HG03139 (cell line): ENCODE data around the gene ITIH5.

Experiments
- ATAC-seq: cut with Tn5 transposase; IDR thresholded peaks from one replicate; pipeline ENCODE4 v1.9.1; 2021; ENCODE audit not compliant: unreplicated experiment

ITIH5 gene

GRCh38 chr10:7587865-7588188 is 78.9 kb downstream of the ITIH5 start:
- ATAC-seq = no peak

- ATAC-seq = no peak
Measured at GRCh38 chr10:7587168-7587864, 79.5 kb downstream of the ITIH5 start.

DNA sequence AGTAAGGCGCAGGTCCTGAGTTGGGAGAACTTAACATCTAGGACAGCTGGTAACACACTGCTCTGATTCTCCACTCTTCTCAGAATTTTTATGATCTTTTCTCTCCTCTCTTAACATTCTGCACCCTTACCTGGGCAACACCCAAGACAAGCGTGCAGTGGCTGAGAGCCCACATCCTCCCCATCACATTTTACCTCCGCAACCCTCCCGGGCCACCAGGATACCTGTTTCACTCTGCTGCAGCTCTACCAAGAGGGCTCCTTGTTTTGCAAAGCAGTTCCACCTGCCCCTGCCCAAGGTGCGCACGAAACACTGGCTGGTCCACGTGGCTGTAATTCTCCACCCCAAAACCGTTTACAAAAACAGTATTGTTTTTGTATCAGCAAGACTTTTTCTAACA is 81.5 kb downstream of the ITIH5 start:
- ATAC-seq = no peak

- no peak for ATAC-seq
Measured at GRCh38 chr10:7583626-7584025, 83.1 kb downstream of the ITIH5 start.

GRCh38 chr10:7580520-7580919 is 86.2 kb downstream of the ITIH5 start:
- ATAC-seq = no peak

DNA sequence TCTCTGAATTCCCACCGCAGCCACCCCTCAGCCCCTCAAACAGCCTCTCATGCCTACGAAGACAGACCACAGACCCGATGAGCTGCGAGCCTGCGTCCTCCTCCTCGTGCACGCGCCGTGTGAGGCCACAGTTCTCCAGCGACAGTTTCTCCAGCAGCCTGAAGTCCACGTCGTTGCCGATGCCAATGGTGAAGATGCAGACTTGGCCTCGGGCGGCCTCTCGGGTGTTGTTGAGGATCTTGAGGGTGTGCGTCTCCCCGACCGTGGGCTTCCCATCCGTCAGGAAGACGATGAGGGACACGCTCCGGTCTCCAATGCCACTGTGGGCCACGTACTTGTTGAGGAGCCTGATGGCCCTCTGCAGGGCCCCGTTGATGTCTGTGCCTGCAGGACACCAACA is 87.1 kb downstream of the ITIH5 start:
- no peak for ATAC-seq

DNA sequence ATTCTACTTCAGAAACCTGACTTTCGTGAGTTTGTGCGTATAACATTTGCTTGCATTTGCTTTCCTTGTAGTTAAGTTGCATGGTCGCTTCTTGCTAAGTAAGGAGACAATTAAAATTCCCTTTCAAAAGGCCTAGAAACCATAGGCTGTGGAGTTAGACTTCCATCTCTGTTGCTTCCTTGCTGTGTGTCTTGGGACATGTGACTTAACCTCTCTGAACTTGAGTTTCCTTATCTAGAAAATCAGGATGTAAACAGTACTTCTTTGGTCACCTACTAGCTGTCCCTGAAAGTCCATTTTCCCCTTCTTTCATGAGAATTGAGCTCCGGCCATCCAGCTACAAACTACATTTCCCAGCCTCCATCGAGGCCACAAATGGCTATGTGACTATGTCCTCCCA is 89.2 kb downstream of the ITIH5 start:
- no peak for ATAC-seq

DNA sequence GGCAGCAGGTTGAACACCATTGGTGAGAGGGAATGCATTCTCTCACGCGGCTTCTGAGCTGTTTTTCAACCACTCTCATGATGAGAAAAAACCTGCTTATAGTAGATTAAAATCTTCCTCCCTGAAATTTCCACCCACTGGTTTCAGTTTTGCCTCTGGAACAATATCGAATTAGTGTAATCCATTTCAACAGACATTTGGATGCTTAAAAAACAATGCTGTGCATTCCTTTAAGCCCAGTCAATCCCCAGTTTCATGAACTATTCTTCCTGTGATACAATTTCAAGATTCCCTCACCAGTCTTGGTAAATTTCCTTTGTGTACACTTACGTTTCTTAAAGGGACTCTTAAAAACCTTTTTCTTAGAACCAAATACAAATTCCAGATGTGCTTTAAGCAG is 89.6 kb downstream of the ITIH5 start:
- no peak for ATAC-seq

DNA sequence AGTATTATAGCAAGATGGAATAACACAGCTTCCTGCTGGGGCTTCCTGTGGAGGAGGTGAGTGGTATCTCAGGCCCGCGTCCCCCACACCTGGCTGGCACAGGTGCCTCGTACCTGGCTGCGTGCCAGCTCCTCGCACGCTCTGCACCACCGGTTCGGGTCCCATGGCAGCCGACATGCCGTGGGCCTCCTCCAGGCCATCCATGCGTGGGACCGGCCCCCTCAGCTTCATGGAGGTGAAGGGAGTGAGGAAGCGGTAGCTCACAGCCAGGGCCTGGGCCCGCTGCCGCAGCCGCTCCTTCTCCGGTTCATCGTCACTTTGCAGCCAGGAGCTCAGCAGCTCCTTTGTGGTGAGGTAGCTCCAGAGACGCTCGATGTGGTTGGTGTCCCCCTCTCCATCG is 90.4 kb downstream of the ITIH5 start:
- ATAC-seq = no peak

DNA sequence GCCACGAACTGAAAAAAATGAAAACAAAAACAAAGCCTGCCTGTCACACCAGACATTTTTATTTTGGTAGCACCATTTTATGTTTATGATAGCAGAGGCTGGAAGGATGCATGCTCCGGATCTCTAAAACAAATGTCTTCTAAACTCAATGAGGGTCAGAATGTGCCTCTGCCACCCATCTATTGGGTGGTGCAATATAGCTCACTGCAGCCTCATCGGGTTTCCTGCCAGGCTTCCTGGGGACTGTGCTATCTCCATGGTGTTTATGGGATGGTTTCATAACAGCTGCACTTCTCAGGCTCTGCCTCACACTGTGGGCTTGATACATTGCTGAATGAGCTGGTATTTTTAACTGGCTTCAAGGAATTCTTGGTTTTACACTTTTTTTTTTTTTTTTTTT is 94.4 kb downstream of the ITIH5 start:
- ATAC-seq = no peak

- ATAC-seq = no peak
Measured at GRCh38 chr10:7571981-7572380, 94.8 kb downstream of the ITIH5 start.

DNA sequence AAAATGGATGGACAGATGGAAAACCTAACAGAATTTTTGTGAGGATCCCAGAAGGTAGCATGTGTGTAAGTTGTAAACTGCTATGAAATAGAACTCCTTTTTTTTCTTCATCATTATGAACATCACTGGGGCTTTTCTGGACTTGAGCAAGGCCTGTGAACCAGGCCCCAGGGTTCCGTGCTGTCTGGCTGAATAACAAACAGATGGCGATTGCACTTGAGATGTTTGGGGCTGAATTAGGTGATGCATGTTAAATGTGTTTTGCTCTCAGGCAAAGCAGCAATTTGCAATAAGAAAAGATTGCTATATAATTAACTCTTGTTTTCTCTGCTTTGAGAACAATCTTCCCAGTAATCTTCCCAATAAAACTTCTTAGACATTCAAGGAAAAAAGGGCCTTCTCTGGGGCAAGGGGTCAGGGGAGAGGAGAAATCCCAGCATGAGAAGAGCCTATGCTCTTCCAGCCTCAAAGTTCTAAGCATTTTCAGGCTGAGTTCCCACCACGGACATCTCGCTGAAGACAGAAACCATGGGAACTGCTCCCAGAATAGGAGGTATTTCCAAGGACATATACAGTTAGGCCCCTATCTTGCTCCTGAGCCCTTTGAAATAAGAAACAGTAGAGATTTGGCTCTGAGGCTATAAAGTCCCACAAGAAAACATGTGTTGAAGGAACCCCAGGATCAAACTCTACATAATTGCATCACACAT is 98.7 kb downstream of the ITIH5 start:
- ATAC-seq = no peak

DNA sequence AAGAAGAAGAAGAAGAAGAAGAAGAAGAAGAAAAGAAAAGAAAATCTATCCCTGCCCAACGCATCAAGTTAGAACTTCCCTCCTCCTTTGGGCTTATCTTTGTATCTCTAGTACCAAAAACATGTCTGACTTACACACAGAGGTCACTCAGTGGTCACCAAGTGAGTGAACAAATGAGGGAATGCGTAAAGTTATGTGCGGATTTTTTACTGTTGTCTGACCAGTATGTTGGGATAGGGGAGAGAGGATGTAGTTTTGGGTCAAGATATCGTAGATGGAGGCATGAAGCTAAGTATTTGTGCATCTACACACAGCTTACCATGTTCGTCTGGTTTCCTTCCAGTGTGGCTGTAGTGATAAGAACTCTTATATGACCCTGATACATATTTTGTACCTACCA is 99.9 kb downstream of the ITIH5 start:
- ATAC-seq = no peak

GRCh38 chr10:7565871-7566270 is 100.9 kb downstream of the ITIH5 start:
- no peak for ATAC-seq

- no peak for ATAC-seq
Measured at GRCh38 chr10:7563770-7564169, 103.0 kb downstream of the ITIH5 start.

- no peak for ATAC-seq
Measured at GRCh38 chr10:7563368-7563767, 103.4 kb downstream of the ITIH5 start.

DNA sequence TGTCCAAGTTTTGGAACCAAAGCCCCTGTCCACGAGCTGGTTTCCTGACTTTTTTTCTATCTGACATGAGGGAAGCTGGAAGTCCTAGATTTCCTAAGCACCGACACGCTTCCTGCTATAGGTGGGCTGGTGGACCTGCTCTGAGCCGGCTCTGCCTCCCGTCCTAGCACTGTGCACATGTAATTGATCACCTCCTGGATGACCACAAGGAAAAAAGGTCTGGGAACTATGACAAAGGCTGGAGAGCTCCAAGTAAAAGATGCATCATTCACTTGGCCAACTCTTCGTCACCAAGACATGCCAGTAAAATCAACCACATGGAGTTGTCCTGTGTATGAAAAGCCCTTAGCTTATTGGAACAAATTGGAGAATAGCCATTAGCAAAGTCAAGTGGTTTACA is 104.8 kb downstream of the ITIH5 start:
- no peak for ATAC-seq

- ATAC-seq = no peak
Measured at GRCh38 chr10:7561216-7561893, 105.4 kb downstream of the ITIH5 start.

- ATAC-seq = no peak
Measured at GRCh38 chr10:7560519-7560918, 106.2 kb downstream of the ITIH5 start.

DNA sequence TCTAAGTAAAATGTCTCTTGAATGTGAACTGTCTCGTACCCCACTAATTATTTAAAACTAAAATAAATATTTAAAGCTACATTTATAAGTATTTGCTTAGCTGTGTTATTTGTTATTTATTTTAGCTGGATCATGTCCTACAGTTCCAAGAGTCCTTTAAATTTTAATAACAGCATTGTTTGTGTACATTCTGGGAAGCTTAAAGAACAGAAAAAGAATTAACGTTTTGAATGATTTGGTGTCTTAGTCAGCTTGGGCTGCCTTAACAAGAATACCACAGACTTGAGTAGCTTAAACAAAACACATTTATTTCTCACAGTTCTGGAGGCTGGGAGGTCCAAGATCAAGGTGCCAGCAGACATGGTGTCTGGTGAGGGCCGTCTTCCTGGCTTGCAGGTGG is 107.4 kb downstream of the ITIH5 start:
- ATAC-seq = no peak

- ATAC-seq = no peak
Measured at GRCh38 chr10:7558036-7558435, 108.7 kb downstream of the ITIH5 start.

- ATAC-seq = no peak
Measured at GRCh38 chr10:7553531-7553930, 113.2 kb downstream of the ITIH5 start.
